ENCODE results near the gene VWA3A.

- TF ChIP-seq NFE2L2 (conservative IDR thresholded peaks at IDR 0.05; ENCODE audit: low read length) (no peak), CTCF (IDR thresholded peaks at IDR 0.05) (no peak), JUN (IDR thresholded peaks at IDR 0.05) (no peak), CEBPB (IDR thresholded peaks at IDR 0.05) (no peak), ESRRA (IDR thresholded peaks at IDR 0.05; ENCODE audit: borderline replicate concordance, low read length) (no peak), RAD21 (conservative IDR thresholded peaks at IDR 0.05 in 1 of 2, IDR thresholded peaks at IDR 0.05 in 1 of 2) (no peak), HEYL (CRISPR knock-in tag; IDR thresholded peaks at IDR 0.05) (no peak), POLR2AphosphoS2 (conservative IDR thresholded peaks at IDR 0.05; ENCODE audit: low read length) (no peak), SMC3 (IDR thresholded peaks at IDR 0.05) (no peak), FOSL2 (IDR thresholded peaks at IDR 0.05) (no peak), FOSL2 (CRISPR knock-in tag; IDR thresholded peaks at IDR 0.05) (no peak), JUNB (IDR thresholded peaks at IDR 0.05) (no peak)
Observed at GRCh38 chr16:22139732-22140131, 47.4 kb downstream of the VWA3A start.

Data from A549 (cell line).